NCI-H446 (cell line): Measurements from ENCODE around the gene KCNC4.

Source experiments
- DNase-seq, 2 experiments: peaks; one replicate each; lab custom pipeline; 2025; lab: John Stamatoyannopoulos, UW

Gene KCNC4

GRCh38 chr1:110254604-110255391 is 44.7 kb downstream of the KCNC4 start:
- no peak for DNase-seq

GRCh38 chr1:110255392-110255787 is 45.3 kb downstream of the KCNC4 start:
- DNase-seq = no peak

GRCh38 chr1:110258734-110259133 is 48.6 kb downstream of the KCNC4 start:
- DNase-seq = peak in 1 of 2 experiments; percentile 80

- no peak for DNase-seq
Measured at GRCh38 chr1:110259770-110260169, 49.7 kb downstream of the KCNC4 start.
